Measurements from ENCODE around the gene ACOX2. TPM values are rescaled to one million over a fixed set of nuclear protein-coding genes. Genes with fewer than 3 reads are reported as not detected.

ACOX2 gene
- total and polyA plus RNA-seq, 4 donors, result 74.3 to 214 (median 141) TPM

DNA sequence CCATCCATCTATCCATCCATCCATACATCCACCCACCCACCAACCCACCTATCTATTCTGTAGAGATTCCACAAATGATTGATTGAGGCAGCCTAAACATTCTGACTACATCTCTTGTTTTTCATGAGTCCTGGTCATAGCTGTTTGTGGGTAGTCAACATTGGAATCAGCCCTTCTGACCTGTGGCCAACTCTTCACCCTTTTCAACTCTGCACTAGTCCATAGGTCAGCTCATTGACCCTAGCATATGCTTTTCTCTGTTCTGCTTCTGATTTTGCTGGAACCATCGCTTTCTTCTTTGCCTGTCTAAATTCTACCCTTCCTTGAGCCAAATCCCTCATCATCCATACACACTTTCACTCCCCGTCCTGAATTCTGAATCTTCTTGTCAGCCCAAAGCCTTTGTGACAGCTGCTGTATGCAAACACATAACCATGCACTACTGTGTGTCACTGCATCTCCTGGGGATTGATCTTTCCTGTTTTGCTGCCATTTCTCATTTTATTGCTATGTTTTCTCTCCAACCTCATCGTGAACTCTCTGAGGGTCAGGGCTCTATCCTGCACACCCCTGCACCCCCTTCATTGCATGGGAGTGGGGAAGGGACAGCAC, 61.9 kb downstream of the ACOX2 start (continued):
- TF ChIP-seq, protein P1, sequence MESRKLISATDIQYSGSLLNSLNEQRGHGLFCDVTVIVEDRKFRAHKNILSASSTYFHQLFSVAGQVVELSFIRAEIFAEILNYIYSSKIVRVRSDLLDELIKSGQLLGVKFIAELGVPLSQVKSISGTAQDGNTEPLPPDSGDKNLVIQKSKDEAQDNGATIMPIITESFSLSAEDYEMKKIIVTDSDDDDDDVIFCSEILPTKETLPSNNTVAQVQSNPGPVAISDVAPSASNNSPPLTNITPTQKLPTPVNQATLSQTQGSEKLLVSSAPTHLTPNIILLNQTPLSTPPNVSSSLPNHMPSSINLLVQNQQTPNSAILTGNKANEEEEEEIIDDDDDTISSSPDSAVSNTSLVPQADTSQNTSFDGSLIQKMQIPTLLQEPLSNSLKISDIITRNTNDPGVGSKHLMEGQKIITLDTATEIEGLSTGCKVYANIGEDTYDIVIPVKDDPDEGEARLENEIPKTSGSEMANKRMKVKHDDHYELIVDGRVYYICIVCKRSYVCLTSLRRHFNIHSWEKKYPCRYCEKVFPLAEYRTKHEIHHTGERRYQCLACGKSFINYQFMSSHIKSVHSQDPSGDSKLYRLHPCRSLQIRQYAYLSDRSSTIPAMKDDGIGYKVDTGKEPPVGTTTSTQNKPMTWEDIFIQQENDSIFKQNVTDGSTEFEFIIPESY (IDR thresholded peaks at IDR 0.05), result peak; percentile 57
- TF ChIP-seq HNF4A (conservative IDR thresholded peaks at IDR 0.05) (peak; percentile 100), RAD21 (IDR thresholded peaks at IDR 0.05) (peak; percentile 31 to 66), JUND (IDR thresholded peaks at IDR 0.05) (peak; percentile 59 to 88)

DNA sequence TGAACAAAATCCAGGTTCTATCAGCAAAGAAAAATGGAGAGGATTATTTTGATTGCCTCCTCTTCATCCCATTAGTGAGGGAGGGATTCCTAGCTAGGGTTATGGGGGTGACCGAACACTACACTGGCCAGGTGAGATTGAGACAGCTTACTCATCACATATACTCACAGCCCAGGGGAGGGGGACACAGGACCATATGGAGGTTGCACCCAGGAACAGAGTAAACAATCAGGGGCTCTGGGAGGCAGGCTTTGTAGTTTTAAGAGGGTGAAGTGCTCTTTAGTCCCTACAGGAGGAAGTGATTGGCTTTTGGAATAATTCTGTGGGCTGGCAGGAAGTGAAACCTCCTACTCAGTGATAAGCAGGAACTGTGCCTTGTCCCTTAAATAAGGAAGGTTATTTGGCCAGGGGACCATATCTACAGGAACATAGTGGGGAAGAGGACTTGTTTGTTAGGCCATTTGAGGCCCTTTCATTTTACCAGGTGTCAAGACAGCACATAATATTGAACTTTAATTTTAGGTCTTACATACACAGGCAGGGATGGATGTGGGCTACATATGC, 62.6 kb downstream of the ACOX2 start:
- H3K9me3 ChIP-seq (ENCODE audit: control insufficient read depth in 4 of 4, low read length in 3 of 4), result no peaks in the 10 kb centered on the region
- H3K36me3 ChIP-seq (ENCODE audit: control insufficient read depth in 4 of 4, insufficient read depth in 3 of 4, low read depth in 1 of 4, low read length in 3 of 4), result no peaks in the 10 kb centered on the region
- 91% methylated on average over 1 of the region's 1 CpG for WGBS
- TF ChIP-seq, protein P1 (IDR thresholded peaks at IDR 0.05), result no peak
- TF ChIP-seq TAF1 (conservative IDR thresholded peaks at IDR 0.05), result no peak
- TF ChIP-seq FOXA1 (IDR thresholded peaks at IDR 0.05), result no peak
- TF ChIP-seq GABPA (IDR thresholded peaks at IDR 0.05 in 1 of 2, conservative IDR thresholded peaks at IDR 0.05 in 1 of 2), result no peak
- TF ChIP-seq, protein P2, sequence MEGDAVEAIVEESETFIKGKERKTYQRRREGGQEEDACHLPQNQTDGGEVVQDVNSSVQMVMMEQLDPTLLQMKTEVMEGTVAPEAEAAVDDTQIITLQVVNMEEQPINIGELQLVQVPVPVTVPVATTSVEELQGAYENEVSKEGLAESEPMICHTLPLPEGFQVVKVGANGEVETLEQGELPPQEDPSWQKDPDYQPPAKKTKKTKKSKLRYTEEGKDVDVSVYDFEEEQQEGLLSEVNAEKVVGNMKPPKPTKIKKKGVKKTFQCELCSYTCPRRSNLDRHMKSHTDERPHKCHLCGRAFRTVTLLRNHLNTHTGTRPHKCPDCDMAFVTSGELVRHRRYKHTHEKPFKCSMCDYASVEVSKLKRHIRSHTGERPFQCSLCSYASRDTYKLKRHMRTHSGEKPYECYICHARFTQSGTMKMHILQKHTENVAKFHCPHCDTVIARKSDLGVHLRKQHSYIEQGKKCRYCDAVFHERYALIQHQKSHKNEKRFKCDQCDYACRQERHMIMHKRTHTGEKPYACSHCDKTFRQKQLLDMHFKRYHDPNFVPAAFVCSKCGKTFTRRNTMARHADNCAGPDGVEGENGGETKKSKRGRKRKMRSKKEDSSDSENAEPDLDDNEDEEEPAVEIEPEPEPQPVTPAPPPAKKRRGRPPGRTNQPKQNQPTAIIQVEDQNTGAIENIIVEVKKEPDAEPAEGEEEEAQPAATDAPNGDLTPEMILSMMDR (IDR thresholded peaks at IDR 0.05; ENCODE audit: low read depth, low read length, missing input control), result no peak
- TF ChIP-seq, protein P3, sequence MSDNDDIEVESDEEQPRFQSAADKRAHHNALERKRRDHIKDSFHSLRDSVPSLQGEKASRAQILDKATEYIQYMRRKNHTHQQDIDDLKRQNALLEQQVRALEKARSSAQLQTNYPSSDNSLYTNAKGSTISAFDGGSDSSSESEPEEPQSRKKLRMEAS (IDR thresholded peaks at IDR 0.05), result no peak
- TF ChIP-seq, protein P4, sequence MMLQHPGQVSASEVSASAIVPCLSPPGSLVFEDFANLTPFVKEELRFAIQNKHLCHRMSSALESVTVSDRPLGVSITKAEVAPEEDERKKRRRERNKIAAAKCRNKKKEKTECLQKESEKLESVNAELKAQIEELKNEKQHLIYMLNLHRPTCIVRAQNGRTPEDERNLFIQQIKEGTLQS (IDR thresholded peaks at IDR 0.05), result no peak
- no peak for TF ChIP-seq JUND (IDR thresholded peaks at IDR 0.05)
- TF ChIP-seq HNF4G (IDR thresholded peaks at IDR 0.05), result no peak
- no peak for TF ChIP-seq RAD21 (IDR thresholded peaks at IDR 0.05)
- no peak for TF ChIP-seq RXRA (IDR thresholded peaks at IDR 0.05)
- TF ChIP-seq HNF4A (conservative IDR thresholded peaks at IDR 0.05), result no peak
- TF ChIP-seq, protein P5, sequence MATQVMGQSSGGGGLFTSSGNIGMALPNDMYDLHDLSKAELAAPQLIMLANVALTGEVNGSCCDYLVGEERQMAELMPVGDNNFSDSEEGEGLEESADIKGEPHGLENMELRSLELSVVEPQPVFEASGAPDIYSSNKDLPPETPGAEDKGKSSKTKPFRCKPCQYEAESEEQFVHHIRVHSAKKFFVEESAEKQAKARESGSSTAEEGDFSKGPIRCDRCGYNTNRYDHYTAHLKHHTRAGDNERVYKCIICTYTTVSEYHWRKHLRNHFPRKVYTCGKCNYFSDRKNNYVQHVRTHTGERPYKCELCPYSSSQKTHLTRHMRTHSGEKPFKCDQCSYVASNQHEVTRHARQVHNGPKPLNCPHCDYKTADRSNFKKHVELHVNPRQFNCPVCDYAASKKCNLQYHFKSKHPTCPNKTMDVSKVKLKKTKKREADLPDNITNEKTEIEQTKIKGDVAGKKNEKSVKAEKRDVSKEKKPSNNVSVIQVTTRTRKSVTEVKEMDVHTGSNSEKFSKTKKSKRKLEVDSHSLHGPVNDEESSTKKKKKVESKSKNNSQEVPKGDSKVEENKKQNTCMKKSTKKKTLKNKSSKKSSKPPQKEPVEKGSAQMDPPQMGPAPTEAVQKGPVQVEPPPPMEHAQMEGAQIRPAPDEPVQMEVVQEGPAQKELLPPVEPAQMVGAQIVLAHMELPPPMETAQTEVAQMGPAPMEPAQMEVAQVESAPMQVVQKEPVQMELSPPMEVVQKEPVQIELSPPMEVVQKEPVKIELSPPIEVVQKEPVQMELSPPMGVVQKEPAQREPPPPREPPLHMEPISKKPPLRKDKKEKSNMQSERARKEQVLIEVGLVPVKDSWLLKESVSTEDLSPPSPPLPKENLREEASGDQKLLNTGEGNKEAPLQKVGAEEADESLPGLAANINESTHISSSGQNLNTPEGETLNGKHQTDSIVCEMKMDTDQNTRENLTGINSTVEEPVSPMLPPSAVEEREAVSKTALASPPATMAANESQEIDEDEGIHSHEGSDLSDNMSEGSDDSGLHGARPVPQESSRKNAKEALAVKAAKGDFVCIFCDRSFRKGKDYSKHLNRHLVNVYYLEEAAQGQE (IDR thresholded peaks at IDR 0.05), result no peak
- H3K27me3 ChIP-seq (ENCODE audit: control insufficient read depth in 4 of 4, insufficient read depth in 4 of 4, low read length in 3 of 4), result no peaks in the 10 kb centered on the region
- peaks cover 22 to 44% (median 33%) of the 10 kb centered on the region in 4 donors for H3K4me1 ChIP-seq (ENCODE audit: control insufficient read depth in 4 of 4, insufficient read depth in 4 of 4, low read length in 3 of 4)
- H3K4me3 ChIP-seq (ENCODE audit: low read depth in 1 of 3, low read length in 3 of 3), result no peak overlapping the region
- H3K27ac ChIP-seq (ENCODE audit: low read depth in 1 of 2, low read length in 2 of 2), result peak overlapping the region; percentile 55 to 77
- DNase-seq (ENCODE audit: low spot score), result no peak
- no peak overlapping the region for H3K9ac ChIP-seq (ENCODE audit: low read depth in 1 of 2, low read length in 2 of 2)
